ENCODE results near the gene CALML6.

GRCh38 chr1:1924849-1925248 is 9.8 kb downstream of the CALML6 start:
- TF ChIP-seq, protein P1, sequence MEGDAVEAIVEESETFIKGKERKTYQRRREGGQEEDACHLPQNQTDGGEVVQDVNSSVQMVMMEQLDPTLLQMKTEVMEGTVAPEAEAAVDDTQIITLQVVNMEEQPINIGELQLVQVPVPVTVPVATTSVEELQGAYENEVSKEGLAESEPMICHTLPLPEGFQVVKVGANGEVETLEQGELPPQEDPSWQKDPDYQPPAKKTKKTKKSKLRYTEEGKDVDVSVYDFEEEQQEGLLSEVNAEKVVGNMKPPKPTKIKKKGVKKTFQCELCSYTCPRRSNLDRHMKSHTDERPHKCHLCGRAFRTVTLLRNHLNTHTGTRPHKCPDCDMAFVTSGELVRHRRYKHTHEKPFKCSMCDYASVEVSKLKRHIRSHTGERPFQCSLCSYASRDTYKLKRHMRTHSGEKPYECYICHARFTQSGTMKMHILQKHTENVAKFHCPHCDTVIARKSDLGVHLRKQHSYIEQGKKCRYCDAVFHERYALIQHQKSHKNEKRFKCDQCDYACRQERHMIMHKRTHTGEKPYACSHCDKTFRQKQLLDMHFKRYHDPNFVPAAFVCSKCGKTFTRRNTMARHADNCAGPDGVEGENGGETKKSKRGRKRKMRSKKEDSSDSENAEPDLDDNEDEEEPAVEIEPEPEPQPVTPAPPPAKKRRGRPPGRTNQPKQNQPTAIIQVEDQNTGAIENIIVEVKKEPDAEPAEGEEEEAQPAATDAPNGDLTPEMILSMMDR (IDR thresholded peaks at IDR 0.05 in 4 of 5, conservative IDR thresholded peaks at IDR 0.05 in 1 of 5): no peak
- no peak for TF ChIP-seq POLR2A (IDR thresholded peaks at IDR 0.05)

Data from gastrocnemius medialis (tissue), 4 donors.